NCI-H524 treated with DMSO at 0.1 percent for 48 hours (cell line): ENCODE data around the gene B4GALNT4.
"Not testable (repeated sequence)": the region's sequence is repeated elsewhere in the genome, so short reads cannot be mapped to it uniquely, and the experiment has no call there.

ENCODE experiments used
- DNase-seq: peaks from one replicate; lab custom pipeline; 2025; lab: John Stamatoyannopoulos, UW

B4GALNT4 gene

DNA sequence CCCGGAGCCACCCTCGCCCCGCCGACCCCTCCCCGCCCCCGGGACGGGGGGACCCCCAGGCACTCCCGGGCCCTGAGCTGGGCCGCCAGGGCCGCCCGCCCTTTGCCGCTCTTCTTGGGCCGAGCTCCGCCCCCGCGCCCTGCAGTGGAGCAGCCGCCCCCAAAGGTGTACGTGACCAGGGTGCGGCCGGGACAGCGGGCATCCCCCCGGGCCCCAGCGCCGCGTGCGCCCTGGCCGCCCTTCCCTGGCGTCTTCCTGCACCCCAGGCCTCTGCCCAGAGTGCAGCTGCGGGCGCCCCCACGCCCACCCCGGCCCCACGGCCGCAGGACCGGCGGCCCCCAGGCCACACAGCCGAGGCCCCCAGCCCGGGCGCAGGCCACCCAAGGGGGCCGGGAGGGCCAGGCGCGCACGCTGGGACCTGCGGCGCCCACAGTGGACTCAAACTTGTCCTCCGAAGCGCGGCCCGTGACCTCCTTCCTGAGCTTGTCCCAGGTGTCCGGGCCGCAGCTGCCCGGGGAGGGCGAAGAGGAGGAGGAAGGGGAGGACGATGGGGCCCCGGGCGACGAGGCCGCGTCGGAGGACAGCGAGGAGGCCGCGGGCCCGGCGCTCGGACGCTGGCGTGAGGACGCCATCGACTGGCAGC lies 7.4 kb downstream of the B4GALNT4 start:
- no peak for DNase-seq

DNA sequence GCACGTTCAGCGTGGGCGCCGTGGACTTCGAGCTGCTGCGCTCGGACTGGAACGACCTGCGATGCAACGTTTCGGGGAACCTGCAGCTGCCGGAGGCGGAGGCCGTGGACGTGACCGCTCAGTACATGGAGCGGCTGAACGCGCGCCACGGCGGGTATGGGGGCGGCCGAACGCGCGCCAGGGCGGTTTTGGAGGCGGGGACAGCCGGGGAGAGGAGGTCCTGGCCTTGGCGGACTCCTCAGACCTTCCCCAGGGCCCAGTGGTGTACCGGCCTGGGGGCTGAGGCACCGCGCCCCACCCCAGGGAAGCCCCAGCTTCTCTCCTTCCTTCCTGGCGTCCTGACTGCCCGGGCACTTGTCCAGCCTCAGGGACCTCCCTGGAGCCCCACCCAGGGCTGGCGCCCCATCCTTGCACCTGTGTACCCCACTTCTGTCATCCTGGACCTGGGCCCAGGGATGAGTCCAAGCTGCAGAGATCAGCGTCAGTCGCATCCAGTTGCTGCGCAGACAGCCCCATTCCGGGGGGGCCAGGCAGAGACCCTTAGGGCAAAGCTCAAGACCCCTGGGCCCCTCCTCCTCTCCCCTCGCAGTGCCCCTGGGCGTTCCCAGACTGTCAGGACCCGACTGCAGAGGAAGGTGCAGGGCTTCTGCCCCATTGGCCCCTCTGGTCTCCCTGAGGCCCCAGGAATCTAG lies 8.0 kb downstream of the B4GALNT4 start:
- DNase-seq: no peak

DNA sequence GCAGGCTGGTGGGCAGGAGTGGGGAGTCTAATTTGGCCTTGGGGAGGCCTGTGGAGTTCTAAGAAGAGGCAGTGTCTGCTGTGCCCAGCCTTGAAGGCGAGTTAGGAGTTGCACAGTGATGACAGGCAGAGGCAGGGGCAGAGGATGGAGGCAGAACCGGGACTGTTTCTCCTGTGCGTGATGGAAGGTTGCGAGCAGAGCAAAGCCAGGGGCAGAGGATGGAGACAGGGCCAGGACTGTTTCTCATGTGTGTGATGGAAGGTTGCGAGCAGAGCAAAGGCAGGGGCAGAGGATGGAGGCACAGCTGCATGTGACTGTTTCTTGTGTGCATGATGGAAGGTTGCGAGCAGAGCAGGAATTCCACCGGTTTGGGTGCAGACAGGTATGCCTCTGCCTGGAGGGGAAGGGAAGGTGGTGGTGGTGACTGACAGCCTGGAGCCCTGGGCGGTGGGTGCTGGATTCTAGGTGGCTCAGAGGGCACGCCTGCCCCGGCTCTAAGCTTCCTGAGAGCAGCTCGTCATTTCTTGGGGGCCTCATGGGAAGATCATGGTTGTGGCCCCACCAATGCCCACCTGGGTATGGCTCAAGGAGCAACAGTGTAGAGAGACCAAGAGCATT lies 8.7 kb downstream of the B4GALNT4 start:
- no peak for DNase-seq

DNA sequence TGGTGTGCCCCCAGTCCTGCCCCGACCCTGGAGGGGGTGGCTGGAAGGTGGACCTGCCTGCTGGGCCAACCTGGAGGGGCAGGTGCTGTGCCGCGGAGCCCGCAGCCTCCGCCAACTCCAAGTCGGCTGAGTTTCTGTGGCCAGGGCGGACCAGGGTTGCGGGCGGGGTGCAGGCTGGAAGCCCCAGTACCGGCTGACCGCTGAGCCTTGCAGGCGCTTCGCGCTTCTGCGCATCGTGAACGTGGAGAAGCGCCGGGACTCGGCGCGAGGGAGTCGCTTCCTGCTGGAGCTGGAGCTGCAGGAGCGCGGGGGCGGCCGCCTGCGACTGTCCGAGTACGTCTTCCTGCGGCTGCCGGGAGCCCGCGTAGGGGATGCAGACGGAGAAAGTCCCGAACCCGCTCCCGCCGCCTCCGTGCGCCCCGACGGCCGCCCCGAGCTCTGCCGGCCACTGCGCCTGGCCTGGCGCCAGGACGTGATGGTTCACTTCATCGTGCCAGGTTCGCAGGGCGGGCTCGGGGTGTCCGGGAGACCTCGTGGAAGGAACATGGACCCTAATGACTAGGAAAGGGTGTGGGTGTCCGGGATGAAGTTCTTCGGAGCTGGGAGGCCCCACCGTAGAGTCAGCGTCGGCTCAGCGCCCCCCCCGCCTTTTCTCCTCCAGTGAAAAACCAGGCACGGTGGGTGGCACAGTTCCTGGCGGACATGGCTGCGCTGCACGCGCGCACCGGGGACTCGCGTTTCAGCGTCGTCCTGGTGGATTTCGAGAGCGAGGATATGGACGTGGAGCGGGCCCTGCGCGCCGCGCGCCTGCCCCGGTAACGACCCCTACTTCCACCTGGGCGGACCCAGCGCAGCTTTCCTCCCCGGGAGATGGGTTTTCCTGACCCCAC lies 10.2 kb downstream of the B4GALNT4 start:
- DNase-seq: no peak

DNA sequence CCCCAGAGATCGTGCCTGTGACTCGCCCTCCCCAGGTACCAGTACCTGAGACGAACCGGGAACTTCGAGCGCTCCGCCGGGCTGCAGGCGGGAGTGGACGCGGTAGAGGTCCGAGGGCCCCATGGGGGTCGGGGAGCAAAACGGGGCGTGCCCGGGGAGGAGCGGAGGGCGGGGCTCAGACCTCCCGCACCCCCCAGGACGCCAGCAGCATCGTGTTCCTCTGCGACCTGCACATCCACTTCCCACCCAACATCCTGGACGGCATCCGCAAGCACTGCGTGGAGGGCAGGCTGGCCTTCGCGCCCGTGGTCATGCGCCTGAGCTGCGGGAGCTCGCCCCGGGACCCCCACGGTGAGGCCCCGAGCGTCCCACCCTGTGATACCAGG lies 10.8 kb downstream of the B4GALNT4 start:
- DNase-seq: no peak

DNA sequence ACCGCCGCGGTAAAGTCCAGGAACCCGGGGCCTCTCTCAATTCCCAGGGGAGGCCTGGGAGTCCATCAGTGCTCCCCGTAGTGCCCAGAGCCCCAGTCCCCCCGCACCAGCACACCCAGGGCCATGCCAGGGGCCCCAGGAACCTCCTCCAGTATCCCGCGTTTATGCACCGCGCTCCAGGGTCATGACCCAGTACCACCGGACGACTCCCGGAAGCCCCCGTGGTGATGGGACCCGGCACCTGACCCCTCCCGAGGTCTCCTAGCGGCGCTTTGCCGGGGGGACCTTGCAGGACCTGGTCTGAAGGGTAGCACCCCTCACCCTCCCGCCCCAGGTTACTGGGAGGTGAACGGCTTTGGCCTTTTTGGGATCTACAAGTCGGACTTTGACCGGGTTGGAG lies 11.2 kb downstream of the B4GALNT4 start:
- no peak for DNase-seq

DNA sequence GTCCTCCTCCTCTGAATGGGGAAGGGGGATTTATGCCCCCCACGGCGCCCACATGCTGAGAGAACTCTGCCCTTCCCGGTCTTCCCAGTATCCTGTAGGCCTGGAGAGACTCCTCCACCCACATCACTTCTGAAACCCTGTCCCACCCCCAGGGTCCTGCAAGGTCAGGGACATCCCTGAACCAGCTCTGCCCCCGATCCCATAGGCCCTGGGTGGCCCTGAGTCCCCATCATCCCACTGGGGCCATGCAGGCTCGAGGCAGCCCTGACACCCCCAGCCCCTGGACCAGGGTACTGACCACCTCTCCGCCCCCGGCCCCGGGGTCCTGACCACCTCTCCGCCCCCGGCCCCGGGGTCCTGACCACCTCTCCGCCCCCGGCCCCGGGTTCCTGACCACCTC lies 11.7 kb downstream of the B4GALNT4 start:
- DNase-seq: no peak

DNA sequence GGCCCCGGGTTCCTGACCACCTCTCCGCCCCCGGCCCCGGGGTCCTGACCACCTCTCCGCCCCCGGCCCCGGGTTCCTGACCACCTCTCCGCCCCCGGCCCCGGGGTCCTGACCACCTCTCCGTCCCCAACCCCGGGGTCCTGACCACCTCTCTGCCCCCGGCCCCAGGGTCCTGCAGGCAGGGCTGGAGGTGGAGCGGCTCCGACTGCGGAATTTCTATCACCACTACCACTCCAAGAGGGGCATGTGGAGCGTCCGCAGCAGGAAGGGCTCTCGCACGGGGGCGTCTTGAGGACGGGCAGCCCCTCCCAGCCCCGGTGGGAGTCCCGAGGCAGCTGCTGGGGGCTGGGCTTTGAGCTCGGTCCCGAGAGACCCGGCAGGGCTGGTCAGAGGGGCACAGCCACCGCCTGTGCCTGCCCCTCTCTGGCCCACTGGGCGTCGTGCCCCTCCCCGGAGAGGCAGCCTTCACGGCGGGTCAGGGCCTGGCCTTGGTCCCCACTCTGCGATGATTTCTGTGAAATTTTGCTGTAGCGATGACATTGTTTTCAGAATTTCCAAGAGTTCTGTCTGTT lies 12.3 kb downstream of the B4GALNT4 start:
- DNase-seq: no peak

DNA sequence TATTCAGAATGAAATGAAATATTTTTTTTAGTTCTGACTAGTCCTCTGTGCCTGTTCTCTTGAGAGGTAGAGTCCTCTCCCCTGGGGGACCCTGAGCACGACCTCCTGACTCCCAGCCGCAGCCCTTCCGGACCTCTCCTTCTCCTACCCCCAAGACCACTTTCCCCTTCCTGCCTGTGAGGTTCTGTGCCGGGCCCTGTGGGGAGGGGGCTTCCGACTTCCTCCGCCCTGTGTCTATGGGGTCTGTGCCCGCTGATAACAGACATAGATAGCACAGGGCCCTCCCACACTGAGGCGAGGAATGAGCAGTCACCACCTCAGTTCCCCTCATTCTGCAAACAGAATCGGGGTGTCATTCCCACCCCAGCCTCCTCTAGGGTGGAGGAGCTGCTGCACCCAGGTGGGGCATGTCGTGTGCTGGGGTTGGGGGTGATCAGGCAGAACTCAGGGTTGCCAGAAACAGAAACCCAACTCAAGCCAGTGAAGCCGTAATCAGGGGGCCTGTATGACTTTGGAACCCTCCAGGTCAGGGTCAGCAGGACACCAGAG lies 12.9 kb downstream of the B4GALNT4 start:
- no peak for DNase-seq

DNA sequence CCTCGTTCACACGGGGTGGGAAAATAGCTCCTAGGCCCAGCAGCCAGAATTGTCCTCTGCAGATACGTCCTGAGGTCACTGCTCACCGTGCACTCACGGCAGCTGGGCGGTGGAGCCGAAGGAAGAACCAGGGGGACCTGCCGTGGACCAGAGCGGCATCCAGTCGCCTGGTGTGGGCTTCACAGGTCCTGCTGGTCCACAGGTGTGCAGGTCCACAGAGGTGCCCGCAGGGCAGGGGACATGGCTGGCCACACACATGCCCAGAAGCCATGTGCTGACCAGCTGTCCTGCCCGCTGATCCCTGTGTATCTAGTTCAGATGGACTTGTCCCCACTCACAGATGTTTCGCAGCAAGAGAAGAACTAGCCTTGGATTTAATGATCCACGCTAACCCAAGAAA lies 14.1 kb downstream of the B4GALNT4 start:
- no peak for DNase-seq

DNA sequence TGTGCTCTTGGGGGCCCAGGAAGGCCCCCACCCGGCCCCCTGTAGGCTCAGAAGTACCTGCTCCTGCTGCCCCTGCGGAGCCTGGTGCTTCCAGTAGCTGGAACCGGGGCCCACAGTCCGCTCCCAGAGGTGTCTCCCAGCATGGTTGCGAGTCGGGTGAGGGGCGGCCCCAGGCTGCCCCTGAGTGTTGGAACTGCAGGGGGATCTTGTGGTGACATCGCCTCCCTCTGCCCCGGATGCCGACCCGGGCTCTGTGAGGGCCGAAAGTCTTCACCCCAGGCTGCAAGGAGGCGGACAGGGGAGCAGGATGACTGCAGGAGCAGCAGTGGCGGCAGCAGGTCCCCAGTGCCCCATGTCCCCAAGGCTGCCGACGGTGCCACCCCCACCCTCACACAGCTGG lies 15.2 kb downstream of the B4GALNT4 start:
- DNase-seq: no peak

DNA sequence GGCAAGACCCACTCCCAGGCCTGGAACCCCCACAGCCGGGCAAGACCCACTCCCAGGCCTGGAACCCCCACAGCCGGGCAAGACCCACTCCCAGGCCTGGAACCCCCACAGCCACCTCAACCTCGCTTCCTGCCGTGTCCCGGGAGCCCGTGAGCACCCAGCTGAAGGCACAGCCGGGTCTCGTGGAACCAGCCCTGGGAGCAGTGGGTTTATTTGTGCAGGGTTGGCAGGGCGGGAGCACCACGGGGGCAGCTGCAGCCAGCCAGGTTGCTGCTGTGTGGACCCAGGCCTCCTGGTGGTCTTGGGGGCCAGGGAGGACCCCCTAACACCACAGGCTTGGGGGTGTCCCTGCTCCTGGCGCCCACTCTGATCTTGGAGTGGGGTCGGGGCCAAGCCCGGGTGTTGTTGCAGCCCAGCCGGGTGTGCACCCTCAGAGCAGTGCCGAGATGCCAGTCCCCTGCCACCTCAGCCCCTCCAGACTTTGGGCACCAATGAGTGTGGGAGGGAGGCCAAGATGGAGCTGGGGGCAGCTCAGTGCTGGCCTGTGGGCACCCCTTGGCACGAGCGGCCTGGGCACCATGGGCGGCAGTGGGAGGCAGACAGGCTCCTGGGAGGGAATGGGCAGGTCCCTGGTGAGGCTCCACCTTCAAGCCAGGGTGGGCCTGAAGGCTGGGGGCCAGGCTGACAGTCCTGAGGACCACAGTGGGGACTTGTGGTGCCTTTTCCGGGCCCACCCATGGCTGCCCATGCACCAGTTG lies 16.5 kb downstream of the B4GALNT4 start:
- DNase-seq: no peak

DNA sequence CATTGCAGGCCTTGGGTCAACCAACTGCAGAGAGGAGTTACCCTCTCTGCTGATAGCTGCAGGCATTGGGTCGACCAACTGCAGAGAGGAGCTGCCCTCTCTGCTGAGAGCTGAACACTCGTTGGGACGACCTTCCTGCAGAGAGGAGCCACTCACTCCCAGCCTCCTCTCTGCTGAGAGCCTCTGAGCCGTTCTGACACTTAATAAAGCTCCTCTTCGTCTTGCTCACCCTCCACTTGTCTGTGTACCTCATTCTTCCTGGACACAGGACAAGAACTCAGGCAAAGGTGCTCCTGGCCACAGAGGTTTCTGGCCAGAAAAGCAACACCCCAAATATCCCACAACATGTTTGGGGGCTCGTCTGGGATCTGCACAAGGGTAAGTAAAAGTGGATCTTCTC lies 17.2 kb downstream of the B4GALNT4 start:
- DNase-seq: no peak

DNA sequence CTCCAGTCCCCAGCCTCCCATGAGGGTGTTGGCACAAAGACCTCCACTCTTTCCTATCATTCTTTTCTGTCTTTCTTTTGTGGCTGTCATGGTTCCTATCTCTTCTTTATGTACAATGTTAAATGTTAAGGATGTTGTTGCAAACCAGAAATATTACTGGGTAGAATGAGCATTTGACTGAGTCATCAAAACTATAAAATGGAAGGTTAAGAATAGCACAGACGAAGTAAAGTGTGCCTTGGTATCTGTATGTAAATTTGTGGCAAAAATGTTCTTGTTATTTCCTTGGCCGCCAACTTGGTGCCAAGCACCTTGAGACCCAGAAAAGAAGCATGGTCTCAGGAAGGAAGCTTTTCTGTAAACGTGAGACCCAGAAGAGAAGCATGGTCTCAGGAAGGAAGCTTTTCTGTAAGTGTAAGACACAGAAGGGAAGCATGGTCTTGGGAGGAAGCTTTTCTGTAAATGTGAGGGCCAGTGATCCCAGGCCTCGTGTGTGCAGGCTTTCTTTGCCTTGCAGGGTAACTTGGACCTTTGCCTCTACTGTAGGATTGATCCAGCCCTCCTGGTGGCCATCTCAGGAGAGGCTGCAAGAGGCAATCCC lies 18.0 kb downstream of the B4GALNT4 start:
- no peak for DNase-seq

DNA sequence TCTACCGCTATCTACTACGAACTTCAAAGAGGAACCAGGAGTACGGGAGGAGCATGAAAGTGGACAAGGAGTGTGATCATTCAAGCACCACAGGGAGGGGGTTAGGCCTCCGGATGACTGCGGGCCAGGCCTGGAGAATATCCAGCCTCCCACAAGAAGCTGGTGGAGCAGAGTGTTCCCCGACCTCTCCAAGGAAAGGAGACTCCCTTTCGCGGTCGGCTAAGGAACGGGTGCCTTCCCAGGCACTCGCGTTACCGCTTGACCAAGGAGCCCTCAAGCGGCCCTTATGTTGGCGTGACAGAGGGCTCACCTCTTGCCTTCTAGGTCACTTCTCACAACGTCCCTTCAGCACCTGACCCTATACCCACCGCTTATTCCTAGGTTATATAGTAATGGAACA lies 20.1 kb downstream of the B4GALNT4 start:
- not testable (repeated sequence) for DNase-seq

DNA sequence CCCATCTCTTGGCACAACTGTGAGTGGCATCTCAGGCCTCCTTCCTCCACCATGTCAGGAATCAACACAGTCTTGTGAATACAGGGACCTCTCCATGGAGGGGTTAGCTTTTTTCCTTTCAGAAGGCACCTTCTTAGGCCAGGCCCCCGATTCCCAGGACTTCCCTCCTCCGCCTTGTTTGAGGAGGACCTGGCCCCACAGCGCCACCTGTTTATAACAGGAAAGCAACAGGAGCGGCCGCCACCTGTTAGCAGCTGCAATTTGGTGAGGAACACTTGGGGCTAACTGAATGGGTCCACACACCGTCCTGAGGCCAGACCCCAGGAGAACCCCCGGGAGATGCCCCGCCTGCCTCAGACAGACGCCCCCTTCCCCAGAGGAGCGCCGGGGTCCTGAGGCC lies 20.9 kb downstream of the B4GALNT4 start:
- DNase-seq: no peak

DNA sequence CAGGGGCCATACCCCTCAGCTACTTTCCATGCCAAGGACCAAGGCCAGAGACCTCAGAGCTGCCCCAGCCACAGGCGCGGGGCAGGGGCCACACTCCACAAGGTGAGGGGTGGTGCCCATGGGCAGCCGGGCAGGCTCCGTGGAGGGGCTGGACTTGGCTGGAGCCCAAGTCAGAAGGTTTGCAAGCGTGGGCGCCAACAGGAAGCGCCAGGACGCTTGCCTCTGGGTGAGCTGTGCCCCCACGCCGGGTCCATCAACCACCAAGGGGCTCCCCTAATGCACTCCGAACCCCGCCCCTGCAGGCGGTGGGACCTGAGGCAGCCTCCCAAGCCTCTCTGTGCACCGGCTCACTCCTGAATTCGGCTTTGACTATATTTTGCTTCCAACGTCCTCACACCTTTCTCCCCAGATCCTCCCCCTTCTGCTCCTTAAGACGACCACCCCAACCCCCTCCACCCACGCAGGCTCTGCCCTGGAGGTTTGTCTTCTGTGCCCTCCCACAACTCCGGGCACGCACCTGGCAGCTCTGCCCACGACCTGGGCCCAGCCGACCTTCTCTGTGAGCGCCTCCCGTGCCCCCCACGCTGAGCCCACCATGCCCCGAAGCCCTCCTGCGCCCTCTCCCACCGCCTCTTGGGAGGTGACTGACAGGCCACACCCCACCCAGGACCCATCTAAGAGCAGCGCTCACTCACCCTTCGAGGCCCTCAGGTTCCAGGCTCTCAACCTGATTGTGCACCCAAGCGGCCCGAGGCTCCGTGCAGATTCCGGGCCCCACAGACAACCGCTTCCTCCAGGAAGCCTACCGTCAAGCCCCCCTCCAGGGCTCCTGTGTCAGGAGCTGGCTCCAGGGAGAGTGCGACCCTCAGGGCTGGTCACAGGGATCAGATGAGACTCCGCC lies 22.1 kb downstream of the B4GALNT4 start:
- DNase-seq: no peak

DNA sequence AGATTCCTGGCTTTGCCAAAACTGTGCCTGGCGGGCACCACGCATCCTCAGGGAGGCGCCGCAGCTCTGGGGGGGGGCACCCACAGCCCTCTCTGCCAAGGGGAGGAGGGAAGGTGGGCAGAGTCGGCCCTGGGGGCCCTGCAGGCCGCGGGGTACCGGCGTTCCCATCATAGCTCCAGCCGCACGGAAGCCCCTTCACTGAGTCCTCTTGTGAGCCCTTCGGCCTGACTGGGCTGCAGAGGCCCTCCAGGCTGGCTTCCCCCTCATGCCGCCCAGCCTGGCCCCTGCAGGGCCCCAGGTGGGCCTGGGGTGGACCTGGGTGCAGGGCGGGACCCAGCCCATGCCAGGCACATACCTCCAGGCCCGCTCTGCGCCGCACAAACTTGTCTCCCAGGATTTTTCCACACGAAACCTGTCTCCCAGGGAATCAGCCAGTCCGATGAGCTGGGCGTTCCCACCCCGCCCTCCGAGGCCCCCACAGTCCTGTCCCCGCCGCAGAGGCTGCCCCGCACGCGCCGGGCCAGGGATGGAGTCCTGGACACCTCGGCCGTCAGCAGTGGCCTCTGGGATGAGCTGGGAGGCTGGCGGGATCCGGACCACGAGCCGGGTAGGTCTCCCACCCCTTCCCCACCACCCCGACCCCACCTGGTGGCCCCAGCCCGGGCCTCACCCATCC lies 22.9 kb downstream of the B4GALNT4 start:
- no peak for DNase-seq
